DMS114 treated with DMSO at 0.1 percent for 48 hours (cell line): ENCODE results near the gene VPS13D.
"Not testable (repeated sequence)": the region's sequence is repeated elsewhere in the genome, so short reads cannot be mapped to it uniquely, and the experiment has no call there.

ENCODE experiments used
- DNase-seq: peaks from one replicate; lab custom pipeline; 2025; ENCODE audit not compliant: unreplicated experiment; lab: John Stamatoyannopoulos, UW

Gene VPS13D

GRCh38 chr1:12359359-12360133 is 129.7 kb downstream of the VPS13D start:
- no peak for DNase-seq

- DNase-seq, result no peak
Observed at GRCh38 chr1:12368646-12369045, 138.8 kb downstream of the VPS13D start.

DNA sequence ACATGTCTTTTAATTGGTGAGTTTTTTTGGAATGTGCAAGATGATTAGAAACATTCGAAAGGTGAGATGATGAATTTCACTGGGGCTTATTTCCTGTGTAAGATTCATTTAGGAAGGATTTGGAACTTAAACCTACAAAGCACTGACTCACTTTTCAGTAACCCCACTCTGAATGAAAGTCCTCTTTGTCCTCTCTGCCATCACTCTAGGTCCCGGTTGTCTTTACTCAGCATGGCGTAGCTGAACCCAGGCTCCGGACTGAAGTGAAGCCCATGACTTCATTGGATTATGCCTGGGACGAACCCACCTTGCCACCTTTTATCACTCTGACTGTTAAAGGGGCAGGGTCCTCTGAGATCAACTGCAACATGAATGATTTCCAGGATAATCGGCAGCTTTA is 139.4 kb downstream of the VPS13D start:
- no peak for DNase-seq

GRCh38 chr1:12370333-12370975 is 140.6 kb downstream of the VPS13D start:
- DNase-seq, result no peak

DNA sequence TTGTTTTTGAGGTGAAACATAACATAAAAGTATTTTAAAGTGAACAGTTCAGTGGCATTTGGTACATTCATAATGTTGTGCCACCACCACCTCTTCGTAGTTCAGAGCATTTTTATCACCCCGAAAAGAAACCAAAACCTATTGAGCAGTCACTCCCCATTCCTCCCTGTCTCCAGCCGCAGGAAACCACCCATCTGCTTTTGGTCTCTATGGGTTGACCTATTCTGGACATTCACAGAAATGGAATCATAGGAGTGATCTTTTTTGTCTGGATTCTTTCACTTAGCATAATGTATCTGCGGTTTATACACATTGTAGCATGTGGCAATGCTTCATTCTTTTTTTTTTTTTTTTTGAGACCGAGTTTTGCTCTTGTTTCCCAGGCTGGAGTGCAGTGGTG is 141.2 kb downstream of the VPS13D start:
- no peak for DNase-seq

DNA sequence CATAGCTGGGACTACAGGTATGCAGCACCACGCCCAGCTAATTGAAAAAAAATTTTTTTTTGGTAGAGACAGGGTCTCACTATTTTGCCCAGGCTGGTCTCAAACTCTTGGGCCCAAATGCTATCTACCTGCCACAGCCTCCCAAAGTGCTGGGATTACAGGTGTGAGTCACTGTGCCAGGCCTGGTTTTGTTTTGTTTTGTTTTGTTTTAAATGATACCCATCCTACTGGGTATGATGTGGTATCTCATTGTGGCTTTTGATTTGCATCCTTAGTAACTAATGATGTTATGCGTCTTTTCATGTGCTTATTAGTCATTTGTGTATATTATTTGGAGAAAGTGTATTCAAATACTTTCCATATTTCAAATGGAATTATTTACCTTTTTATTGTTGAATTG is 142.3 kb downstream of the VPS13D start:
- DNase-seq, result no peak

- DNase-seq, result no peak
Observed at GRCh38 chr1:12372761-12373160, 142.9 kb downstream of the VPS13D start.

DNA sequence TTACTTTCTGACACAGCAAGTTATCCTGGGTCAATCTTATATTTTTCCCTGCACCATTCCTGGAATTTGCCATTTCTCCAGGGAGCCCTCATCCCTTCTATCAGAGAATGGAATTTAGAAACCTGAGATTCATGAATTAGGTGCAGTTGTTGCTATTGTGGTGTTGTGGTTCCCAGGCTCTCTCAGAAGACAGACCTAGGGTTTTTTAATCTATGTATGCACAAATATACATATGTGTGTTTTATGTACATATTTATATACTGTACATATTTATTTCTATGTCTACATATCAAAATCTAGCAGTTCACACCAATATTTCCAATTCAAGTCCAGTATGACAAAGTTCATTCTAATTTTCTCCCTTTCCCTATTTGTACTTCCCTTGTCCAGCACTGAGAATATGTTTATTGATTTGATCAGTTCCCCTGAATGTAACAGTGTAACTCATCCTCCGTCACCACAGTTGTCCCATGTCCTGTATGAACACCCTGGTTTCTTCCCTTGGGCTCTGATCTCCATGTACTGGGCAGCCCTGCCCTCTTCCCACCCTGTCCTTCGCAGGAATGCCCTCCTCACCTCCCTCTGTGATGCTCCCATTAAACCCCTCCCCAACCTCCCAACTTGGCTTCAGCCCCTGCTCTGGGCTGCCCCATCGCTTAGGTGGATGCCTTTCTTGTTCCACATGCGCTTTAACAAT is 145.5 kb downstream of the VPS13D start:
- DNase-seq, result no peak

GRCh38 chr1:12376236-12377045 is 146.6 kb downstream of the VPS13D start:
- DNase-seq, result no peak

- no peak for DNase-seq
Observed at GRCh38 chr1:12380326-12381249, 150.8 kb downstream of the VPS13D start.

DNA sequence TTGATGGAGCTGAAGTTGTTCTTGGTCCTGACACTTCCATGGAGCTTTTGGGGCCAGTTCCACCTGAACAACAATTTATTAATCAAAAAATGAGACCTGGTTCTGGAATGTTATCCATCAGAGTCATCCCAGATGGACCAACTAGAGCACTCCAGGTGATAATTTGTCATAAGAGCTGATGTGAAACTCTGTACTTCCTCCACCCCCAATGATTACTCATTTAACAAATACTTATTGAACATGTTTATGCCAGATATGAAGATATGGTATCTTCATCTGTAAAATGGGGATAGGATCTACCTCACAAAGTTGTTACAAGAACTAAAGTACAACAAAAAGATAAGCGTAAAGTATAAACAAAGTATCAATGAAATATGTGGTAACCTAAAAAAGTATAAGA is 153.2 kb downstream of the VPS13D start:
- no peak for DNase-seq

- DNase-seq, result no peak
Observed at GRCh38 chr1:12383786-12384185, 154.0 kb downstream of the VPS13D start.

- DNase-seq, result no peak
Observed at GRCh38 chr1:12384836-12385456, 155.1 kb downstream of the VPS13D start.

- DNase-seq, result no peak
Observed at GRCh38 chr1:12386130-12386529, 156.3 kb downstream of the VPS13D start.

DNA sequence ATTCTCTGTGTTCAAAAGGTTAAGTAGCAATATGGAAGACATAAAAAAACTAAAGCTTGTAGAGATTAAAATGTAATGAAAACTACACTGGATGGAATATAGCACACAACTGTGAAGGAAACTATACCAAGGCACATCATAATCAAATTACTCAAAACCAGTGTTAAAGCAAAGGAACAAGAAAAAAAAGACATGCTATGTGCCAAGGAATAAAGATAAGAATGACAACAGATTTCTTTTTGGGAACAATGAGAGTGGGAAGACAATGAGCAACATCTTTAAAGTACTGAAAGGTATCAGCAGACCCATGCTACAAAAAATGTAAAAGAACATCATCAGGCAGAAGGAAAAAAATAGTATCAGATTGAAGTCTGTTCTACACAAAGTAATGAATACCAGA is 157.8 kb downstream of the VPS13D start:
- DNase-seq, result no peak

DNA sequence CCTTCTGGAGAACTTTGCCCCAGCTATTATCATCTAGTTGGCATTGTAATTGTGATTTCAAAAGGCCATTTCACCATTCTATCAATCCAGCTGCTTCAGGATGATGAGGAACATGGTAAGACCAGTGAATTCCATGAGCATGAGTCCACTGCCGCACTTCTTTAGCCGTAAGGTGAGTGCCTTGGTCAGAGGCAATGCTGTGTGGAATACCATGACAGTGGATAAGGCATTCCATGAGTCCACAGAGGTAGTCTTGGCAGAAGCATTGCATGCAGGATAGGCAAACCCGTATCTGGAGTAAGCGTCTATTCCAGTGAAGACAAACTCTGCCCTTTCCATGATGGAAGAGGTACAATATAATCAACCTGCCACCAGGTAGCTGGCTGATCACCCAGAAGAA is 160.5 kb downstream of the VPS13D start:
- DNase-seq, result not testable (repeated sequence)

DNA sequence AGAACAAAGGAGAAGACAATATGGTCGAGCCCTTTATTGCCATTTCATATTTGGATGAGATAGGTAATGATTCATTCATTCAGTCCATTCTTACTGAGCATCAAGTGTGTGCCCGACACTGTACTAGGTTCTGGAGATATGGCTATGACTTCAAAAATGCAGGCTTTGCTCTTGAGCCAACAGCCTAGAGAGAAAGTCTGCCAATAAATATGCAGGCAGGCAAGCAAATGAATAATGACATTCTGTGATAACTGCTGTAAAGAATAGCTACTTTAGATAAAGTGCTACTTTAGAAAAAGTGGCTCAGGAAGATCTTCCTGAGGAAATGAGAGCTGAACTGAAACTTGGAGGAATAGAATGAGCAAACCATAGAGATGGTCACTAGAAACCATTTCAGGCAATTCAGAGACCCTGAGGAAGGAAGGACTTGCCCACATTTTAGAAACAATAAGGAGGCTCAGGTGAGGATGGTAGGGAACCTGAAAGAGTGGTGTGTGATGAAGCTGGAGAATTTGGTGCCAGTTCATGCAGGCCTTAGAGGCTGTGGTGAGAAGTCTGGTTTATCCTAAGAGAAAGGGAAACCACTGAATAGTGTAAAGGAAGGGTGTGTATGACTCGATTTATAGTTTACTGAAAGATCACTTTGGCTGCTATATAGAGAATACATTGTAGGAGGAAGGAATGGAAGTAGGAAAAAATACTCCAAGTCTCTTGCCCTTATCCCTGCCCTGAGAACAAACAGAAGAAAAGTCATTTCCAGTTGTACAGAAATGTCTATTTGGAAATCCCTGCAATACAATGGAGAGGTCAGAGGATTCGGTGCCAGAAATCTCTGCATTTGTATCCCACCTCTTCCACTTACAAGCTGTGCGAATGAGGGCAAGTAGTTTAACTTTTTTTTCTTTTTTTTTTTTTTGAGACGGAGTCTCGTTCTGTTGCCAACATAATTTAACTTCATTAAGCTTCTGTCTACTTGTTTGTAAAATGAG is 167.9 kb downstream of the VPS13D start:
- DNase-seq, result no peak

- no peak for DNase-seq
Observed at GRCh38 chr1:12398479-12398878, 168.6 kb downstream of the VPS13D start.
